T47D (cell line): Measurements from ENCODE around the gene DNAAF1.
"Not testable (repeated sequence)": the region's sequence is repeated elsewhere in the genome, so short reads cannot be mapped to it uniquely, and the experiment has no call there.

Experiments
- DNase-seq, 2 experiments: peaks; one replicate each; pipeline versions ENCODE4 v3.0.0 to v3.0.0-alpha.2; 2011 to 2012; ENCODE audit warnings: low read depth in 1 of 2, low spot score in 1 of 2
- JUND ChIP-seq: IDR thresholded peaks from 2 replicates; pipeline ENCODE4 v1.6.1; 2012; ENCODE audit warnings: low read depth
- in situ Hi-C: cut with HindIII; loops from 2 replicates; pipeline ENCODE4 v1.10.0; 2016; ENCODE audit warnings: low sequenced_read_pairs, low pct_unique_long_range_greater_than_20kb

Gene DNAAF1

DNA sequence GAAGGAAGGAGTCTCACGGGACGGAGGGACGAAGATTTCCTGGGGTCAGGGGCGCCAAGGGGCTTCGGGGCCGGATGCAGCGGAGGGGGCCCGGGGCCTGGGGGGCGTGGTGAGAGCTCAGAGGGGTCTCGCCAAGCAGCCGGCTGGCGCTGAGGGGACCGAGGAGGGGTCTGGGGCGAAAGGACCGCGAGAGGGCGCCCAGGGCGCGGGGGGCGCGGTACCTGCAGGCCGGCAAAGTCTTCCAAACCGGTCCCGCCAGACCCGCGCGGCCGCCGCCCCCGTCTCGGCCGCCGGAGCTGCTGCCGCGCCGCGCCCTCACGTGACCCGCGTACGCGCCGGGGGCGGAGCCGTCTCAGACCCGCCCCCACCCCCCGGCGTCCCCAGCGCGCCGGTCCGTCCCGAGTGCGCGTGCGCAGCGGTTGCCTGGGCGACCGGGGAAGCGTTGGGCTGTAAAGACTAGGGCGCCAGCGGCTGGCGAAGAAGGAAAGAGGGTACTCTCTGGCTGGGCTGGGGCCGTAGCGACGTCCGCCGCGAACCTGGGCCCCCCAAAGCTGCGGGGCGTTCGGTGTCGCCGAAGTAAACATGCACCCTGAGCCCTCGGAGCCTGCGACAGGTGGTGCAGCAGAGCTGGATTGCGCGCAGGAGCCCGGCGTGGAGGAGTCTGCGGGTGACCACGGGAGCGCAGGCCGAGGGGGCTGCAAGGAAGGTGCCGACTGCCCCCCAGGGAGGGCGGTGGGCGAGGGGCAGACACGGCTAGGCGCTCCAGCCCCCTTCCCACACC is at the start of gene DNAAF1, which contains the start of gene HSDL1:
Gene DNAAF1 (plus strand): TSS at position 450 of the 781 bp plus-strand sequence. CDS start 133 bp downstream, at position 583.
Gene HSDL1 (minus strand): TSS at position 319 of the 781 bp plus-strand sequence. CDS start 13,856 bp downstream, outside the sequence.
- no peak for TF ChIP-seq JUND
- peak; percentile 90 to 95 for DNase-seq
- in situ Hi-C loops: no loop called here

GRCh38 chr16:84095466-84095865 is 49.6 kb upstream of the DNAAF1 start:
- no peak for TF ChIP-seq JUND
- peak in 1 of 2 experiments; percentile 69 for DNase-seq
- in situ Hi-C loops: no loop called here

GRCh38 chr16:84096447-84097005 is 48.6 kb upstream of the DNAAF1 start:
- peak; percentile 66 to 99 for DNase-seq
- in situ Hi-C loops: no loop called here
- TF ChIP-seq JUND: peak; percentile 70; the same call in 1 of the 2 replicates

- no peak for DNase-seq
- in situ Hi-C loops: no loop called here
- no peak for TF ChIP-seq JUND
Observed at GRCh38 chr16:84098939-84099338, 46.2 kb upstream of the DNAAF1 start.

DNA sequence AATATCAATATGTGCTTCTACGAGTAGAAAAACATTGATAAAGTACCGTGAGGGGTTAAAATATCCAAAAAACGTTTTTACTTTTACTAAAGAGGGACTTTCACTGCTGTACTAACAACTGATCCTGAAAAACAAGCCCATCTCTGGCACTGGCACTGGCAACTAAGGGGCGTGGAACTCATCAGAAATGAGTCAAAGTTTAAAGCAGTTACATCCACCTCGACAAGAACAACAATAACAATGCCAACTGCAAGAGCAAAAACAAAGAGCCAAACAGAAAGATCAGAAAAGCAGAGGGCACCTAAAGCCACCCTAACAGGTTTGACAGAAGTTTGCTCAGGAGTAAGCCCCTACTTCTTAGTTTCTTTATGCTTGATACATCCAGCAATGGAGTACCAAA is 41.4 kb upstream of the DNAAF1 start:
- TF ChIP-seq JUND: no peak
- DNase-seq: peak in 1 of 2 experiments; percentile 69
- in situ Hi-C loops: no loop called here

DNA sequence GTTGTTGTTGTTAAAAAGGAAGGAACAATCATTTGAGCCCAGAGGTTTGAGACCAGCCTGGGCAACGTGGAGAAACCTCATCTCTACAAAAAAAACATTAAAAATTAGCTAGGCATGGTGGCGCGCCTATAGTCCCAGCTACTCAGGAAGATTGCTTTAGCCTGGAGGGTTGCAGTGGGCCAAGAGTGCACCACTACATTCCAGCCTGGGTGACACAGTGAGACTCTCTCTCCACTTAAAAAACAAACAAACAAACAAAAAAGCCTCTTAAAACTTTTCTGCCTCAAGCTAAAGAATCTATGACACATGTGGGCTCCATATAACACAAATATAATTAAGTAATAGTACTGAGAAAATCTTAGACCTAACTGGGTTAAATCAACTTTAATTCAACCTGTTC is 40.9 kb upstream of the DNAAF1 start:
- DNase-seq: peak in 1 of 2 experiments; percentile 91
- in situ Hi-C loops: no loop called here
- TF ChIP-seq JUND: no peak

DNA sequence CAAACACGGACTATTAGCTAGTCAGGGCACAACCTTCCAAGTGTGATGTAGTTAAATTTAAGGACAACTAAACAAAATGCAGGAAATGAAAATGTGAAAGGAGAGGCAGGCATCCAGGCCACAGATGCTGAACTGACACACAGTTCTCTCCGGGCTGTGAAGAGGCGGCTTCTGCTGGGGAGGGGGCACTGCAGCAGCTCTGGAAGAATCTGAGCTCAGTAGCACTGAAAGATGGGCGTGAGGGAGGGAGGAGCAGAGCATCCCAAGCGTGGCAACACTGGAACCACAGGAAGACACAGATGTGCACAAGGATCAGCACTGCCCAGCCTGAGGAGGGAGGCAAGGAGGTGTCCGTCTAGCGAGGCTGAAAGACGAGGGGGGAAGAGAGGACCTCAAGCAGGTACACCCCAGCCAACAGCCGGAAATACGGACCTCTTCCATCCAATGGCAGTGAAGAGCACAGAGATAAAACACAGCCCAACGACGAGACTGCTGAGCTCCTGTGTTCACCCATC is 39.8 kb upstream of the DNAAF1 start:
- no peak for TF ChIP-seq JUND
- peak in 1 of 2 experiments; percentile 57 for DNase-seq
- in situ Hi-C loops: no loop called here

DNA sequence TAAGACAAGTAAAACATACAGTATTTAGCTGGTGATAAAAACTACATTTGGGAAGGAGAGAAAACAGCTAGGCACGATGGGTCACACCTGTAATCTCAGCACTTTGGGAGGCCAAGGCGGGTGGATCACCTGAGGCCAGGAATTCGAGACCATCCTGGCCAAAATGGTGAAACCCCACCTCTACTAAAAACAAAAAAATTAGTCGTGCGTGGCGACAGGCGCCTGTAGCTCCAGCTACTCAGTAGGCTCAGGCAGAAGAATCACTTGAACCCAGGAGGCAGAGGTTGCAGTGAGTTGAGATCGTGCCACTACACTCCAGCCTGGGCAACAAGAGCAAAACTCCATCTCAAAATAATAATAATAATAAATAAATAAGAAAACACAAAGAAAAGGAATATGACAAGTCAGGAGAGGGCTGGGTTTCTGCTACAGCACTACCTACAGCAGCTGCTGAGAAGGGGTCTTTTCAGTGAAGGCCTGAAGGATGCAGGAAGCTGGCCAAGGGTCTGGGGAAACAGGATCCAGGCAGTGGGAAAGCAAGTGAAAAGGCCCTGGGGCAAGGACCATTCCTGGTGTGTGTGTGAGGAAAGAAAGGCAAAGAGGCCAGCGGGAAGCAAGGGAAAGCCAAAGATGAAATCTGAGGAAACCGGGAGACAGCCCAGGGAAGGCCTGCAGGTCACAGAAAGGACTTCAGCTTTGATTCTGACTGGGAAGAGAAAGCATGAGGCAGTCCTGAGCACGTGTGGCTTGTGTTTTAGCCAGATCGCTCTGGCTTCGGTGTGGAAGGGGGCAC is 39.0 kb upstream of the DNAAF1 start:
- in situ Hi-C loops: no loop called here

DNA sequence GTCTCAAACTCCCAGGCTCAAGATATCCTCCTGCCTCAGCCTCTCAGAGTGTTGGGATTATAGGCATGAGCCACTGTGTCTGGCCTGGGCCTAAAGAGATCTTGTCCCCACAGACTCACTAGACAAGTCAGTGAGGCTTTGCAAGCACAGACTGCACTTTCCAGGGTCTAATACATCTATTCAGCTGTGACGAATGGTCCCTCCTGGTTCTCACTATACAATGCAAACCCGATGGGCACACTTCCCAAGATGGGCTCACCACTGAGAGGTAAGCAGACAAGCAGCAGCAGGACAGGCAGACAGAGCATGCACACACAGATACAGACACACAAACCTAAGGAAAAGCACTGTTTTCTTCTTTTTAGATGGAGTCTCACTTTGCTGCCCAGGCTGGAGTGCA is 37.2 kb upstream of the DNAAF1 start:
- no peak for TF ChIP-seq JUND
- DNase-seq: no peak
- in situ Hi-C loops: no loop called here

More for the DNA sequence above, 39.0 kb upstream of the DNAAF1 start:
- DNase-seq: peak in 1 of 2 experiments; percentile 88
- TF ChIP-seq JUND: no peak

- no peak for TF ChIP-seq JUND
- in situ Hi-C loops: no loop called here
Observed at GRCh38 chr16:84109598-84110335, 35.3 kb upstream of the DNAAF1 start.

GRCh38 chr16:84110527-84110926 is 34.6 kb upstream of the DNAAF1 start:
- TF ChIP-seq JUND: no peak
- DNase-seq: no peak
- in situ Hi-C loops: no loop called here

More at GRCh38 chr16:84109598-84110335, 35.3 kb upstream of the DNAAF1 start:
- DNase-seq: no peak

GRCh38 chr16:84111525-84111924 is 33.6 kb upstream of the DNAAF1 start:
- in situ Hi-C loops: no loop called here
- TF ChIP-seq JUND: no peak
- DNase-seq: no peak

DNA sequence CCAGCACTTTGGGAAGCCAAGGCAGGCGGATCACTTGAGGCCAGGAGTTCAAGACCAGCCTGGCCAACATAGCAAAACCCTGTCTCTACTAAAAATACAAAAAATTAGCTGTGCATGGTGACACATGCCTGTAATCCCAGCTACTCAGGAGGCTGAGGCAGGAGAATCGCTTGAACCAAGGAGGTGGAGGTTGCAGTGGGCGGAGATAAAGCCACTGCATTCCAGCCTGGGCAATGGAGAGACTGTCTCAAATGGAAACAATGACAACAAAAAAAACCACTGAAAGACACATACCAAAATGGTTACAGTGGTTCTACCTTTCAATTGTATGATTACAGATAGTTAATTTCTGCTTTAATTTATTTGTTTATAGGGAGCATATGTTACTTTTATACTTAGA is 33.2 kb upstream of the DNAAF1 start:
- in situ Hi-C loops, DNase-seq: not testable (repeated sequence)
